ENCODE results near the gene SOX9.

SOX9 gene

DNA sequence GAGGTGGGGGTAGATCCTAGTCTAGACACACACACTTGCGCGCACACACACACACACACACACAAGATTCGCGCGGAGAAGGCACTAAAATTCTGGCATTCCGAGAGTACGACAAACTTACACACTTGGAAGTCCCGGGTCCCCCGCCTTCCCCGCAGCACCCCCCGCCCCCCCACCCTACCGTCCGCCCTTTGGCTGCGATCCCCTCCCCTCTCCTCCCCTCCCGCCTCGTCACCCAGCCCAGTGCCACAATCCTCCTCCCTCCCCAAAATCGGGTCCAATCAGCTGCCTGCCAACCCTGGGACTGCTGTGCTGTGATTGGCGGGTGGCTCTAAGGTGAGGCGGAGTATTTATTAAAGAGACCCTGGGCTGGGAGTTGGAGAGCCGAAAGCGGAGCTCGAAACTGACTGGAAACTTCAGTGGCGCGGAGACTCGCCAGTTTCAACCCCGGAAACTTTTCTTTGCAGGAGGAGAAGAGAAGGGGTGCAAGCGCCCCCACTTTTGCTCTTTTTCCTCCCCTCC lies at the start of gene SOX9:
Gene SOX9 (plus strand): TSS at position 379 of the 522 bp plus-strand sequence. CDS start 372 bp downstream, outside the sequence.
- DNase-seq (ENCODE audit: low read depth): no peak

- DNase-seq (ENCODE audit: low read depth): no peak
These were observed 49.5 kb upstream of the SOX9 start for GRCh38 chr17:72071330-72071729.

DNA sequence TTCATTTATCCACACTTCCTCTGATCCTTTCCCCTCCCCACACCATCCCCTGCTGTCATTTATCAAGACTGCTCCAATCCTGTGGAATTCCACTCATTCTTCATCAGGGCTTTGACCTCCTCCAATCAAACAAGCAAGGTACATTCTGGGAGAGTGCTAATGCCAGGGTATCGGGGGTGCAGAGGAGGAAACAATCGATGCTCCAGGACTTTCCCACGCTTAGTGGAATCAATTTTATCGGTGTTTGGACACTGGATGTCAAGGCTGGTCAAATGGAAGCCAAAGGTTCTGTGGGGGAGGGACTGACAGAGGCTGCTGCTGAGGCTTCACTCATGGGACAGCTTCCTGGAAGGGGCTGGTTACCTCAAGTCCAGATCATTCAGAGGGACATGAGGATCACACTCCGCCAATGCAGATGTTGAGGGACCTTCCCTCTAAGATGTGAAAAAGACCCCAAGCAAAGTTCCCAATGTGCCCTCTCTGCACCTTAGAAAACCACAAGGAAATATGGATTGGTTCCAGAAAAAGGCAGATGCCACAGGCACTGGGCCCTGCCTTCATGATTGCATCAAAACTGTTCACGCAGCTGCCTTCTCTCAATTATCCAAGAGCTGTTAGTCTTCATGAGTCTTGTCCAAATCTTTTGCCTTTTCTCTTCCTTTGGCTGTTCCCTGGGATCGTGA lies 44.7 kb upstream of the SOX9 start:
- DNase-seq (ENCODE audit: low read depth): no peak

- DNase-seq (ENCODE audit: low read depth): no peak
These were observed 44.2 kb upstream of the SOX9 start for GRCh38 chr17:72076678-72077030.

GRCh38 chr17:72077326-72077960 lies 43.4 kb upstream of the SOX9 start:
- no peak for DNase-seq (ENCODE audit: low read depth)

DNA sequence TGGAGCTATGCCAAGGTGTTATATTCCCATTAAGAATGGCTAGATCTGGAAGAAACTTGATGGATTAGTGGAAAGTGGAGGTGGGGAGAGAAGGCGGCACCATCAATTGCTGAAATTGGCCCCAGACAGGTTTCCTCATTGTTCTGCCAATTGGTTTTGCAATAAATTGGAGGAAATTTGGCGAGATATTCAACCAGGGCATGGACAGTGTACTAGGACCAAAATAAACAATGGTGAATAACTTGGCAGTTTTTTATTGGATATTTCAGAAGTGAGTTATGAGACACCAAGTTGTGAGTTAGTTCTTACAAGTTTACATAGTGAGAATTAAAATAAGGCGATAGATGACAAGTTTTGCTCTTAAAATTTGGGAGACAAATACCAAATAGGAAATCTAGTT lies 41.1 kb upstream of the SOX9 start:
- DNase-seq (ENCODE audit: low read depth): no peak

GRCh38 chr17:72087876-72088275 lies 32.9 kb upstream of the SOX9 start:
- no peak for DNase-seq (ENCODE audit: low read depth)

DNA sequence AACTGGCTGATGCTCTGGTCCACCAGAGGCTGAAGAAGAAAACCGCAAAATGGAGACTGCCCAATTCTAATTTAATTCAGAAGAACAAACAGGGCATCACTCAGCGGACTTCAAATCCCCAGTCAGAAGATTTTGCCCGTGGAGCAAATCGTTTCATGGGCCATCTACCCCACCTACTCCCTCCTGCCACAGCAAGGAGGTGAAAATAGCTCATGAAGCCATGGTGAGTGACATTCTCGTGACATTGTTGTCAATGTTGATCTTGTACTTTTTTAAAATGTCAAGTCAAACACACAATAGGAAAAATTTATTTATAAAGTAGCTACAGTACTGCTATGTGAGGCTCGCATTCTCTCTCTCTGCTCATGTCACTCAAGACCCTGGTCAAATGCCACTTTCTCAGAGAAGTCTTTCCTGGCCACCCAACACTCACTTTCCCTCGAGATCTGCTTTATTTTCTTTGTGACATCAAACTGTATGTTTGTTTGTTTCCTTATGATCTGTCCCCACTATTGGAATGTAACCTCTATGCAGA lies 31.3 kb upstream of the SOX9 start:
- DNase-seq (ENCODE audit: low read depth): no peak

DNA sequence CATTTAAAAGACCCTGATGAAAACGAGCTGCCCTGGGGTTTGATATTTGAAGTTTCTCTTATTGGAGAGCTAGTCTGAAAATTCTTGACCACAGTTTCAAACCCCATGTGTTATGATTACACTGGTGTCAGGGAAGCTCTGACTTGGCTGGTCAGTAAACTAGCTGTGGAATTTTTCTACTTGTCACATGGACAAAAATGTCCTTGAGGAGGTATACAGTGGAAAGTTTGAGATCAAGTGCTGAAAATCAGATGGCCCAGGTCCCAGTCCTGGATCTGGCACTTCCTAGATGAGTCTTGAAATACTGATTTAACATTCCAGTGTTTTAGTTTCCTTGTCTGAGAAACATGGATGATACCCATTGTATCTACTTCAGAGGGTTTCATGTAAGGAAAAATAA lies 30.7 kb upstream of the SOX9 start:
- DNase-seq (ENCODE audit: low read depth): no peak

DNA sequence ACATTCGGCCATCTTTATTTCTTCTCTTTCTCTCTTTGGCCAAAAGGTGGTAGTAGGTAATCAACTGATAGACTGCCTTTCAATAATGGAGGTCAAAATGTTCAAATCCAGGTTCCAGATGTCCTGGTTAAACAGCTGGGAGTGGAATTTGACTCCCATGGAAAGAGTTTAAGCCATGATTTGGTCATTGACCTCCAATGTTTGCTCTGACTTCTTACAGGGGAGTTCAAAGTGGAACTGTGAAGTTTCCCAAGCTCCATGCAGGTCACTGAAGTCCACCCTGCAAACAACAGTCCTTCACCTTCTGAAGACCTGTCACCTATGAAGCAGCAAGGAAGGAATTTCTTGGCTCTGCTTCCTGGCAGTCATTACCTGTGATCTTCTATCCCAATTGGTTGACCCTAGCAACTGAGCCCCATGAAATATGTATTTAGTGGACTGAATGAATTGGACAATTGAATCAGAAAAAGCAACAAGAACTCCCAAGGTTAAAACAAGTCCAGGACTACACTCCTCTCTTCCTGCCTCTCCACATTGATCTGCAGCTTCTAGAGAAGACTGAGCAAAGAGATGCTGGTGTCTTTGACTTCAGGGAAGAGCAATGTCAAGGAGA lies 28.0 kb upstream of the SOX9 start:
- DNase-seq (ENCODE audit: low read depth): no peak

GRCh38 chr17:72093707-72094106 lies 27.1 kb upstream of the SOX9 start:
- no peak for DNase-seq (ENCODE audit: low read depth)

DNA sequence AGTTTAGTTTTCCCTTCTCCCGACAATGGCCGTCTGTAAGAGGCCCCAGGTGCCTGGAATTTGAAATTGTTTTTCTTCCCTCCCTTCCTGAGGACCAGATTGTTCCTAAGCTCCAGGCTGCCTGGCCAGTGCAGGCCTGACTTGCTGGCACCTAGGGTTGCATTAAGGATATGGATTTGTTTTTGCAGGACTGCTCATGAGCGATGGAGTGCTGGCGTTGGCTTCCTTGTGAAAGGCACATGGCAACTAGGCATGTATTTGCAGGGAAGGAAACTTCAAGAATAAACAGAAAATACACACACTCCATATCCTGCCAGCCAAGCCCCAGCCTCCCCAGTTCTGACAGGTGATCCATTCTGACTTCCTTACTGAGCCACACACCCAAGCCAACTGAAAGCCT lies 25.5 kb upstream of the SOX9 start:
- DNase-seq (ENCODE audit: low read depth): no peak

- DNase-seq (ENCODE audit: low read depth): no peak
These were observed 23.7 kb upstream of the SOX9 start for GRCh38 chr17:72097144-72097543.

- DNase-seq (ENCODE audit: low read depth): no peak
These were observed 20.9 kb upstream of the SOX9 start for GRCh38 chr17:72099919-72100318.

GRCh38 chr17:72100470-72100869 lies 20.4 kb upstream of the SOX9 start:
- DNase-seq (ENCODE audit: low read depth): no peak

GRCh38 chr17:72101526-72101925 lies 19.3 kb upstream of the SOX9 start:
- DNase-seq (ENCODE audit: low read depth): no peak

- DNase-seq (ENCODE audit: low read depth): no peak
These were observed 18.5 kb upstream of the SOX9 start for GRCh38 chr17:72102366-72102765.

DNA sequence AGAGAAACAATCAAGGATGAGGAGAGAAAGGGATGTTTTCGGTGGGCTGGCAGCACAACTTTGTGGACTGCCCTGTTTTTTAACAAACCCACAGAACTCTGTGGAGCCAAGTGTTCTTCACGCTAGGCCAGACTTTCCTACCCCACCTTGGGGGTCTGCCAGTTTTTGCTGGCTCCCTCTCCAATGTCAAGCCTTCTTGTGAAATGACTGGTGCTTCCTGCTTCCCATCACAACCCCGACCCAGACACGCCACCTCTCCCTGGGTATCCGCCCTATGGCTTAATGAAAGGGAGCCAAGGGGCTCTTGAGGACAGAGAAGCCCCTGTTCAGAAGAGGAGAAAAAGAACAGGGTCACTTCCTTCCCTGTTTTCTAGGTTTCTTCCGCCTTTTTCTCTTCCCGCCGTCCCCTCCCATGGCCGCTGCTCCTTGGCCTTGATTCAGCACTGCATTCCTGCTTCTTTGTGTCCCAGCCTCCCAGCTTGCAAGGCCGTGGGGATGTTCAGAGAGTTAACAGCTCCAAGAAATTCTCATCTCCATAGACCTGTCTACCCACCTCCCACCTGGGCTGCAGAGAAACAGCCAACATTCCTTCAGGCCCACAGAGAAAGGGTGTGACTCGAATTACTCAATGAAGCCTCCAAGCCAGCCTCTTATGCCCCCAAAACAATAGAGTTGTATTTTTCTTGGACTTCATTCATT lies 16.5 kb upstream of the SOX9 start:
- no peak for DNase-seq (ENCODE audit: low read depth)

GRCh38 chr17:72104863-72105234 lies 16.0 kb upstream of the SOX9 start:
- no peak for DNase-seq (ENCODE audit: low read depth)

DNA sequence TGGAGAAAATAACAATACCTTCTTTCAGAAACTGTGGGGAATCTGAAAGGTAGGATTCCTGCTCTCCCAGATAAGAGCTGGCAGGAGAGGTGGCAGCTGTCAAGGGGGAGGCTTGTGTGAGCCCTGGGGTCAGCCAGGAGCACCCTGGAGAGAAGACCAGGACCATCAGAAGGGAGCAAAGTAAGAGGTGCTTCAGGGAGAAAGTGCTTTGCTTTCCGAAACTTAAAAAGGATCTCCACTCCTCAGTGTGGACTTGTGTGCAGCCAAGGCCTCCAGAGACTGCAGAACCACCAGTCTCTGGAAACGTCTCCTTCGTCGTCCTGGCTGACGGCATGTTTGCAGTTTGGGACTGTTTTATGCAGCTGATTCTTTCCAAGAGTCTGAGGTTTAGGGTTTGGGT lies 13.7 kb upstream of the SOX9 start:
- no peak for DNase-seq (ENCODE audit: low read depth)

GRCh38 chr17:72110231-72110941 lies 10.4 kb upstream of the SOX9 start:
- no peak for DNase-seq (ENCODE audit: low read depth)

DNA sequence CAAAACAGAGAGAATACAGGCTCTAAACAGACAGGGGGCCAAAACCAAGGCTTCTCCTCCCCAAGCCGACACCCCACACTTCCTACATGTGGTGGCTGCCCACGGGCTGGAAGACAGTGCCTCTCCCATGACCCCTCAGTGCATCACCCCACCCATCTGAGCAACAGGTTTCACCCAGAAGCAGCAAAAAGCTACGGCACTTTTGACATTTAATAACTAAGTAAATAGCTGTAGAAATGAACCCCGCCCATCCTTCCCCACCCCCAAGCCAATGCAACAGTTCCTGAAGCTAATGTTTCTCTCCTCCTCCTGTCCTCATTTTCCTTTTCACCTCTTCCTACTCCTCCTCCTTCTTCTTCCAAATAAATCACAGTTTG lies 9.9 kb upstream of the SOX9 start:
- DNase-seq (ENCODE audit: low read depth): no peak
